Liver (tissue), 9 donors: ENCODE results near the gene CHRNB1. TPM values are rescaled to one million over a fixed set of nuclear protein-coding genes. Genes with fewer than 3 reads are reported as not detected.

ENCODE experiments used
- DNase-seq: peaks from one replicate; pipeline ENCODE4 v3.0.0-alpha.2; 2017; ENCODE audit warnings: low spot score
- H3K27ac ChIP-seq, 2 donors: one replicate each; pipeline ENCODE4 v1.7.0; 2013; ENCODE audit warnings: inconsistent platforms in 2 of 2, low read length in 2 of 2, control low read depth in 1 of 2, low read depth in 1 of 2, mild to moderate bottlenecking in 1 of 2
- H3K27me3 ChIP-seq, 4 donors: one replicate each; pipeline versions ENCODE4 v1.6.1 to v1.7.0; 2013; ENCODE audit warnings: low read length in 3 of 4, inconsistent platforms in 1 of 4, mild to moderate bottlenecking in 1 of 4, moderate library complexity in 1 of 4; ENCODE audit not compliant: control insufficient read depth in 4 of 4, insufficient read depth in 4 of 4
- H3K36me3 ChIP-seq, 4 donors: one replicate each; pipeline versions ENCODE4 v1.6.1 to v1.7.0; 2013; ENCODE audit warnings: low read length in 3 of 4, mild to moderate bottlenecking in 3 of 4, low read depth in 1 of 4, moderate library complexity in 1 of 4; ENCODE audit not compliant: control insufficient read depth in 4 of 4, insufficient read depth in 3 of 4
- H3K4me1 ChIP-seq, 4 donors: one replicate each; pipeline versions ENCODE4 v1.6.1 to v1.7.0; 2013; ENCODE audit warnings: low read length in 3 of 4, mild to moderate bottlenecking in 3 of 4, moderate library complexity in 1 of 4; ENCODE audit not compliant: control insufficient read depth in 4 of 4, insufficient read depth in 4 of 4
- H3K4me3 ChIP-seq, 3 donors: one replicate each; pipeline versions ENCODE4 v1.6.1 to v1.7.0; 2013; ENCODE audit warnings: low read length in 3 of 3, control low read depth in 1 of 3, low read depth in 1 of 3, mild to moderate bottlenecking in 1 of 3
- H3K9ac ChIP-seq, 2 donors: one replicate each; pipeline ENCODE4 v1.7.0; 2013; ENCODE audit warnings: low read length in 2 of 2, mild to moderate bottlenecking in 2 of 2, moderate library complexity in 2 of 2, control low read depth in 1 of 2, low read depth in 1 of 2
- H3K9me3 ChIP-seq, 4 donors: one replicate each; pipeline versions ENCODE4 v1.6.1 to v1.7.0; 2013; ENCODE audit warnings: low read length in 3 of 4; ENCODE audit not compliant: control insufficient read depth in 4 of 4
- CTCF ChIP-seq: fragments of 150-350 bp; IDR thresholded peaks from 2 replicates; pipeline ENCODE4 v1.5.1; 2017; ENCODE audit warnings: improper control_type of control experiment, low read depth, low read length; ENCODE audit not compliant: missing input control
- EGR1 ChIP-seq, 2 donors: IDR thresholded peaks; 2 replicates each; pipeline ENCODE4 v1.6.1; 2016 to 2018; ENCODE audit warnings: antibody characterized with exemption in 2 of 2, low read depth in 2 of 2
- FOXA1 ChIP-seq: IDR thresholded peaks from 2 replicates; pipeline ENCODE4 v1.6.1; 2016; ENCODE audit warnings: antibody characterized with exemption
- FOXA2 ChIP-seq: IDR thresholded peaks from 2 replicates; pipeline ENCODE4 v1.6.1; 2016; ENCODE audit warnings: antibody characterized with exemption
- GABPA ChIP-seq, 2 donors: IDR thresholded peaks in 1 of 2; conservative IDR thresholded peaks in 1 of 2; 2 replicates each; pipeline ENCODE4 v1.6.1; 2016; ENCODE audit warnings: antibody characterized with exemption in 2 of 2, mild to moderate bottlenecking in 1 of 2, moderate library complexity in 1 of 2
- HNF4A ChIP-seq, 2 donors: conservative IDR thresholded peaks; 2 replicates each; pipeline ENCODE4 v1.6.1; 2016; ENCODE audit warnings: antibody characterized with exemption in 2 of 2, mild to moderate bottlenecking in 2 of 2
- HNF4G ChIP-seq: IDR thresholded peaks from 2 replicates; pipeline ENCODE4 v1.6.1; 2016; ENCODE audit warnings: antibody characterized with exemption
- JUND ChIP-seq, 2 donors: IDR thresholded peaks; 2 replicates each; pipeline ENCODE4 v1.6.1; 2016; ENCODE audit warnings: antibody characterized with exemption in 2 of 2
- MAX ChIP-seq: IDR thresholded peaks from 2 replicates; pipeline ENCODE4 v1.6.1; 2016; ENCODE audit warnings: antibody characterized with exemption
- RAD21 ChIP-seq, 2 donors: IDR thresholded peaks; 2 replicates each; pipeline ENCODE4 v1.6.1; 2016; ENCODE audit warnings: antibody characterized with exemption in 2 of 2, mild to moderate bottlenecking in 2 of 2
- REST ChIP-seq: IDR thresholded peaks from 2 replicates; pipeline ENCODE4 v1.6.1; 2016; ENCODE audit warnings: antibody characterized with exemption, mild to moderate bottlenecking
- RXRA ChIP-seq, 2 donors: IDR thresholded peaks; 2 replicates each; pipeline ENCODE4 v1.6.1; 2017 to 2018; ENCODE audit warnings: antibody characterized with exemption in 2 of 2, mild to moderate bottlenecking in 1 of 2
- SP1 ChIP-seq: IDR thresholded peaks from 2 replicates; pipeline ENCODE4 v1.6.1; 2018; ENCODE audit warnings: antibody characterized with exemption, mild to moderate bottlenecking
- TAF1 ChIP-seq: conservative IDR thresholded peaks from 2 replicates; pipeline ENCODE4 v1.6.1; 2016; ENCODE audit warnings: antibody characterized with exemption, mild to moderate bottlenecking
- YY1 ChIP-seq: IDR thresholded peaks from 2 replicates; pipeline ENCODE4 v1.6.1; 2016; ENCODE audit warnings: antibody characterized with exemption, mild to moderate bottlenecking
- ZBTB33 ChIP-seq: IDR thresholded peaks from 2 replicates; pipeline ENCODE4 v1.6.1; 2016; ENCODE audit warnings: antibody characterized with exemption
- WGBS: extraction: QIAGEN DNeasy Blood & Tissue Kit; methylation state at CpG from one replicate; pipeline ENCODE4 v1.1.7; 2013; 5-methylcytosine and 5-hydroxymethylcytosine counted together
- polyA plus RNA-seq, 2 donors: library from polyadenylated mRNA; stranded (reverse) in 1 of 2; unstranded in 1 of 2; fragments of 200-250 nt in 1 of 2; fragments of >200 nt in 1 of 2; fragmentation: Nextera tagmentation in 1 of 2; extraction: Ambion mirVana in 1 of 2; gene quantifications; one replicate each; pipeline versions ENCODE4 v1.2.1 to v1.2.3, GENCODE V29; 2013 to 2015
- total RNA-seq, 2 donors: library from RNA; depleted of rRNA; stranded (reverse); fragments of >200 nt; gene quantifications; one replicate each; pipeline ENCODE4 v1.2.3, GENCODE V29; 2014
- donor health status: healthy.
- donor health status: healthy.
- donor health status: healthy.
- donor health status: healthy.
- donor health status: healthy.

The CHRNB1 gene
- total and polyA plus RNA-seq, 4 donors: 4.2 to 11.5 (median 7.2) TPM

- H3K4me1 ChIP-seq: no peaks in the 10 kb centered on the region
Measured at GRCh38 chr17:7413346-7413985, 31.4 kb upstream of the CHRNB1 start.

More at GRCh38 chr17:7413346-7413985, 31.4 kb upstream of the CHRNB1 start:
- 89% methylated on average over 6 of the region's 6 CpGs for WGBS
- Histone ChIP-seq H3K27ac (no peak overlapping the region), H3K9ac (no peak overlapping the region), H3K4me3 (no peak overlapping the region), H3K36me3 (no peaks in the 10 kb centered on the region), H3K9me3 (no peaks in the 10 kb centered on the region), H3K27me3 (no peaks in the 10 kb centered on the region)
- no peak for DNase-seq
- no peak for TF ChIP-seq YY1
- TF ChIP-seq RAD21 (IDR thresholded peaks at IDR 0.05): no peak
- no peak for TF ChIP-seq MAX
- TF ChIP-seq HNF4A (conservative IDR thresholded peaks at IDR 0.05): no peak
- TF ChIP-seq GABPA (IDR thresholded peaks at IDR 0.05 in 1 of 2, conservative IDR thresholded peaks at IDR 0.05 in 1 of 2): no peak
- no peak for TF ChIP-seq TAF1
- TF ChIP-seq FOXA1: no peak
- TF ChIP-seq EGR1 (IDR thresholded peaks at IDR 0.05; ENCODE audit: low read depth in 2 of 2): no peak
- TF ChIP-seq JUND (IDR thresholded peaks at IDR 0.05): no peak
- TF ChIP-seq SP1: no peak
- TF ChIP-seq FOXA2: no peak
- TF ChIP-seq ZBTB33: no peak
- TF ChIP-seq HNF4G: no peak
- no peak for TF ChIP-seq REST
- TF ChIP-seq RXRA (IDR thresholded peaks at IDR 0.05): no peak
- TF ChIP-seq CTCF: no peak
